Brain pericyte (primary cell): ENCODE data around the gene STK4.
"Not testable (repeated sequence)": the region's sequence is repeated elsewhere in the genome, so short reads cannot be mapped to it uniquely, and the experiment has no call there.

Experiments
- DNase-seq: peaks from one replicate; pipeline ENCODE4 v3.0.0-alpha.2; 2012; ENCODE audit warnings: low read depth, low spot score

Gene STK4

DNA sequence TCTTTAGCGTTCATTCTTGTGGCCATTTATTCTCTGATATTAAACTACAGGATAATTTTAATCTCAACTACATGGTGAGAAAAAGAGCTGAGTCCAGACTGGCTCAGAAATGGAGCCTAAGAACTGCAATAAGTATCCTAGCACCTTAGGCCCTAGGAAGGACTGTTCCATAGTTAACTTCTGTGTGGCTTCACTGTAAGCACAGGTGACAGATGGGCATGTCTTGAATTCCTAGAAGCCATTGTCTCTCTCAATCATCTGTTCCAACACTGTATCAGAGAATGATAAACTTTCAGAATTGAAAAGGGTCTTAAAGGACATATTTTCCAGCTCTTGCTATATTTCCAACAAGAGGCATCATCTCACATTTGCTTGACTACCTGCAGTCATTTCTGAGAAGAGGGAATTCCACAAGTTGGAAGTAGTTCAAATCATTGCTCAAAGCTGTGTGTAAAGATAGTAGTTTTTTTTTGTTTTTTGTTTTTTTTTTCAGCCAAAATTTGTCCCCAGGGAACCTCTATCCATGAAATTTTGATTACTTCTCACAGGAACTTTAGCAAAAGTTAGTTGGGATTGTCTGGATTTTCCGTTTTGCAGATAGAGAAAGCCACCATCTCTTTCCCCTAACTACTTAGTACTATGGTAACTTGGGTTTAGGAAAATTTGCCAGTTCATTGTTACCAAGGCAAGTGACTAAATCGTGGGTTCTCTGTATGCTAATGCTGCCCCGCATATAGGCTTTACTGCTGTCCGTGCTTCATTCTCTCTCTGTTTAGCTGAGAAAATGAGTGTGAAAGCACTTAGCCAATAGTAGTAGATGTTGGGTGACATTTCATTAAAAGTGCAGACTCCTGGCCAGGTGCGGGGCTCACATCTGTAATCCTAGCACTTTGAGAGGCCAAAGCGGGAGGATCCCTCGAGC is 87.4 kb downstream of the STK4 start:
- no peak for DNase-seq

DNA sequence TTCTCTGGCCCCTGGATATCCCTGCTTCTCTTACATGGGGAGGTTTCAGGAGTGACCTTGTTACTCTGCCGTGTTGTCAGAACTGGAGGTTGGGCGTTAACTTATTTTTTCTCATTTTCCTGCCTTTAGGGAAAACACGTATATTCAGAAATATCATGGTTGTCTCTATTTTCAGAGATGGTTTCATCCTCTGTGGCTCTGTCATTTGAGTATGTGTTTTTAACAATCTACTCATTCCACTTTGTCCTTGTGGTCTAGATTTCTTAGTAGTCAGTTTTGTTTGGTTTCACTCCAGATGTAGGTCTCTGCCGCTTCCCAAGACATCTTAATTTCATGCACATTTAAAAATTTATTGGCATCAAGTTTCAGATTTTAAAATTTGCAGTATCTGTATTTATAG is 88.7 kb downstream of the STK4 start:
- no peak for DNase-seq

DNA sequence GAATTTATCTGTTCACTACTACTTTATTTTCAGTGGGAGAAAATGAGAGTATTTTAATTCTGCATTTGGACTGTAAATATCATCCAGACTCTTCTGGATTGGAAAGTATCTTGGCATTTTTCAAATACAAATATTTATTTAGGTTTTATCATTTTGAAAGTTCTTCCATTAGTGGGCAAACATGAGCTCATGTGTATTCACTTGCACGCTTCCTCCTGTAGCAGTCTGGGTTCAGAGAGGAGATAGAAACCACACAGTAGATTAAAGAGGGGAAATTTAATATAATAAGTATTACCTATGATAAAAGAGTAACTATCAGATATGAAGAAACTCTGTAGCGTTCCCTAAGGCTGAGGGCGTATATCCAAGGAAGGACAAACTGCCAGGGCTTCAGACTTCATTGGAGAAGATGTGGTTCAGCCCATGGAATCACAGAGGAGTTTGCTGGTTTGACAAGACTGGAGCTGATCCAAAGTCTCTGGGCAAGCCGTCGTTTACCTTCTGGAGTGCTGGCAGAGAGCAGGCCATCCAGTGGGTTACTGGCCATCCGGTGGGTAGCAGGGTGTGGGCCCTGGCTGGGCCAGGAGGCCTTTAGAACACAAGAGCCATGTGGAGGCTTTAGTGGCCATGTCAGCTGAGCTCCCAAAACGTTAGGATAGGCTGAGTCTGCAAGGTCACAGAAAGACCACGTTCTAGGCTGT is 90.3 kb downstream of the STK4 start:
- no peak for DNase-seq

DNA sequence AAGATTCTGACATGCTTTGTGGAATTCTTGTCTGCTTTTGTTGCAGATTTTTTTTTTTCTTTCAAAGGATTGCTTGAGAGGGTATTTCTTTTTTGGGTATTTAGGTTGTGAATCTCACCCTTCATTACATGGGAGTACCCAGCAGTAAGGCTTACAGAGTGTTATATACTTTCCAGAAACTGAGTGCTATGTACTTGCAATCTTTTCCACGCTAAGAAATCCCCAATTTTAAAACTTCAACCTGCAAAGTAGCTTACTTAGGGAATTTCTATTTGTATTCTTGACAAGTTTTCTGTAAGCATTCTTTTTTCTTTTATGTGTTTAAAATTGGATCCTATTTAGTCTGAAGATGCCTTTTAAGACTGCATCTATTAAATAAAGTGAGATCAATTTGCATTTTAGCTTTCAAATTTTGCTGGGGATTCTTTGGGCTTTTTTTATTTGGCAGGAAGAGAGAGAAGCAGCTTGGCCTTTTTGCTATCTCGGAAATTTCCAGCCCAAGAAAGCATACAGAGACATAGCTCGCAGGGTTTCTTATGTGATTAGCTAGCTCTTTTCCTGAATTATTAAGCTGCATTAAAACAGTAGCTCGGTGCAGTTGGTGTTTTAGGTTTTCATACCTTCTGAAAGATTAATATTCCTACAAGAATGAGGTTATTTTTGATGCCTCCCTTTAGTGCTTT is 92.0 kb downstream of the STK4 start:
- no peak for DNase-seq

DNA sequence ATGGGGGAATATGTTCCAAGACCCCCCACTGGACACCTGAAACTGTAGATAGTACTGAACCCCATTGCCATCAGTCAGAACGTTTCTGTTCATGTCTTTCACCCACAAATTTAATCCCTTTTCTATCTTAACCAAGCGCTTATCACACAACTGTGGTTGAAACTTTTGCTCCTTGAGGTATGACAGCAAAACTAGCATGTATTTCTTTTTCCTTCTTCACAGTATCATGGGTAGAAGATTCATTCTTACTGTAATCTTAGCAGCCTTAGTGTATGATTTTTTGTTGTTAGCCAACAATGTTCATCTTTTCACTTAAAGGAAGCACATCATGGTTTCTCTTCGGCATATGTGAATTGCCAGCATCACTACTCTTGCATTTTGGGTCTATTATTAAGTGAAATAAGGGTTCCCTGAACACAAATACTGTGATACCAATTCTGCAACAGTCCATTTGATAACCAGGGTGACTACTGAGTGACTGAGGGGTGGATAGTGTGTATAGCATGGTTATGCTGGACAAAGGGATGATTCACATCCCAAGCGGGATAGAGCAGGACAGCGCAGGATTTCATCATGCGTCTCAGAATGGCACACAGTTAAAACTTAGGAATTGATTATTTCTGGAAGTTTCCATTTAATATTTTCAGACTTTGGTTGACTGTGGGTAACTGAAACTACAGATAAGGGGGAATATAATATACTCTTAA is 92.9 kb downstream of the STK4 start:
- no peak for DNase-seq

DNA sequence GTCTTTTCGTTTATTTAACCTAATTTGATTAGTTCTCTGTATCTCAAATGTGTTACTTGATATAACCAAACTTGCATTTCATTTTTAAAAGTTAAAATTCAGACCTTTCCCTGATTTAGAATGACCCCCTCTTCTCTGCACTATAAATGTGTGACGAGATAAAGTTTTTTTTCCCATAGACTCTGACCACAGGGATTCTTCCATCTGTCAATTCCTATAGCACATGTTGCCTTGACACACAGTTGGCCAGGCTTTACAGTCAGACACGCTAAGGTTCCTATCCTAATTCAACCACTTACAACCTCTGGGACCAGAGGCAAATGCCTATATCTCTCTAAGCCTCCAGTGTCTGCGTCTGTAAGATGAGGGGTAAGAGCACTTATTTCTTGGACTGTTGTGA is 94.0 kb downstream of the STK4 start:
- DNase-seq = no peak

DNA sequence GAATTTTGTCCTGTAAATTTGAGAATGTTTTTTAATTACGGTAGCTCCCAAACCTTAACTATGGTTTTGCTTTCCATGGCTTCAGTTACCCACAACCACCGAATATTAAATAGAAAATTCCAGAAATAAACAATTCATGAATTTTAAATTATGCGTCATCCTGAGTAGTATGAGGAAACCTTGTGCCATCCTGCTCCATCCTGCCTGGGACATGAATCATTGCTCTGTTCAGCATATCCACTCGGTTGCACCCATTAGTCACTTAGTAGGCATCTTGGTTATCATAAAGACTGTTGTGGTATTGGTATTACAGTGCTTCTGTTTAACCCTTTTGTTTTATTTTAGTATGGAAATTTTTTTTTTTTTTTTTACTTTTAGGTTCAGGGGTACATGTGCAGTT is 94.9 kb downstream of the STK4 start:
- DNase-seq = no peak

DNA sequence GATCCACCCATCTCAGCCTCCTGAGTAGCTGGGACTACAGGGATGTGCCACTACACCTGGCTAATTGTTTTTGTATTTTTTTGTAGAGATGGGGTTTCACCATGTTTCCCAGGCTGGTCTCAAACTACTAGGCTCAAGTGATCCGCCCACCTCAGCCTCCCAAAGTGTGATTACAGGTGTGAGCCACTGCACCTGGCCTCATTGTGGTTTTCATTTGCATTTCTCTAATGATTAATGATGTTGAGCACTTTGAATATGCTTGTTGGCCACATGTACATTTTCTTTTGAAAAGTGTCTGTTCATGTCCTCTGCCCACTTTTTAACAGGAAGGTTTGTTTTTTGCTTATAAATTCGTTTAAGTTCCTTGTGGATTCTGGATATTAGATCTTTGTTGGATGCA is 96.8 kb downstream of the STK4 start:
- DNase-seq = not testable (repeated sequence)

DNA sequence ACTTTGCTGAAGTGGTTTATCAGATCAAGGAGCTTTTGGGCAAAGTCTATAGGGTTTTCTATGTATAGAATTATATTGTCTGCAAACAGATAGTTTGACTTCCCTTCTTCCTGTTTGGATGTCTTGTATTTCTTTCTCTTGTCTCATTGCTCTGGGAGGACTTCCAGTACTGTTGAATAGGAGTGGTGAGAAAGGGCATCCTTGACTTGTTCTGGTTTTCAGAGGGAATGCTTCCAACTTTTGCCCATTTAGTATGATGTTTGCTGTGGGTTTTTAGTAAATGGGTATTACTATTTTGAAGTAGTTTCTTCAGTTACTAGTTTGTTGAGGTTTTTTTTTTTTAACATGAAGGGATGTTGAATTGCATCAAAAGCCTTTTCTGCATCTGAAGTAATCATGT is 98.5 kb downstream of the STK4 start:
- no peak for DNase-seq

DNA sequence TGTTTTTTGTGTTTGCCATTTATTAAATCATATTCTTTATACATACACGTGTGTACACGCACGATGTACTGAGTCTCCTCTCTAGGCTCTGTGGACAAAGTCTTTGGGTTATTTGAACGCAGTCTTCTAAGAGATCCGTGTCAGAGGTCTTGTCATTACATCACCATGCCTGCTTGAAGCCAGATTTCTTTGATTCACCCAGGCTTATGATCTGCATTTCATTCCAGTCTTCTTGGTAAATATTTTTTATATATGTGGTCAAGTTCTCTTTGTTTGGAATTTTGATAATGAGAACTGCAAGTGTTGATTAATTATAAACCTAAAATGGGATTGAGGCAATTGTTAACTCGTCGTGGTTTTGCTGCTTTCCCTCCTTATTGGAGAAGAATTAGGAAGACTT is 100.1 kb downstream of the STK4 start:
- no peak for DNase-seq

DNA sequence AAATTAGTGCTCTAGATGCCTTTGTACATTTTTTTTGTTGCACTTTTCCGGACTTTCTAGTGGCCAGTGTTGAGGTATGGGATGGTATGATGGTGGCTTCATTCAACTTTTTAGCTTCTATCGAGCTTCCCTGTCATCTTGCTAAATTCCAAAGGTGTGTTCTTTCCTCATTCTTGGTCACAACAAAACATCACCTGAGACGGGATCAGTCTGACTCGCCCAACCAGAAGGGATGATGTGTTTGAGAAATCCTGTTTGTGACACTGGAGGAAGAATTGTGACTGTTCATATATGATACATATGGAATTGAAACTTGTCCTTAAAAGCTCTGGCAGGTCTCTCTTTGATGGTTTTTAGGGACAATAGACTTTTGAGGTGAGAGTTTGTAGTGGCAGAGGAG is 100.8 kb downstream of the STK4 start:
- DNase-seq = no peak

DNA sequence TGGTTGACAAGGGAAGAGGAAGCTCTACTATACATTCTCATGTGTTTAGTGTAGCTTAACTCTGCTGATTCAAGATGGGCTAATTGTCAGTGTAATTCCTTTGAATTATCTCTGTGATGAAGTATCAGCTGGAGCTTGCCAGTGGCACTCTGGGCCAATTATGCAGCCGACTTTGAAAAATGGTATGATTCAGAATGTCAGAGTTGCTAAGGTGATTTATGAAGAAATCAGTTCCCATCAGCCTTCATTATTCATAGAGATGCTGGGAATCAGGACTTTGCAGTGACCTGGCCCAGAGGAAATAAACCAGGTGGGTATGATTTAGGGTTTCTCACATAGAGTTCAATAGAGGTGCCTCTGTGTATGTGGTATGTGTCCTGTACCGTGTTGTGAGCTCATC is 101.2 kb downstream of the STK4 start:
- no peak for DNase-seq

DNA sequence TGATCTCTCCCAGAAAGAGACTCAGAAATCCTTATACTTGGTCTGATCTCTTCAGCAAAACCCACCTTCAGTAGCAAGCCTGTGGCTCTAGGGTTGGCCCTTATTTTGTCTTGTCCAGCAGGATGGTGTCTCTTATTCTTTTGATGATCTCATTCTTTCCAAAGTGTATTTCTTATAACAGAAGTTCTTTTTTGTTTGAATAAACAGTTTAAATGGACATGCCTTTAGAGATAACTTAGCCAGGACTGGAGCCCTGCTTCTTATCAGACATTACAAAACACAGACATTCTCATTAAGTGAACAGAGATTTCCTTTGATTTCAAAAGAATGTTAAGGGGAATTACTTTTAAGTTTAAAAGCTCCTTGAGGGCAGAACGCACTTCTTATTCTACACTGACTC is 102.9 kb downstream of the STK4 start:
- DNase-seq = no peak

DNA sequence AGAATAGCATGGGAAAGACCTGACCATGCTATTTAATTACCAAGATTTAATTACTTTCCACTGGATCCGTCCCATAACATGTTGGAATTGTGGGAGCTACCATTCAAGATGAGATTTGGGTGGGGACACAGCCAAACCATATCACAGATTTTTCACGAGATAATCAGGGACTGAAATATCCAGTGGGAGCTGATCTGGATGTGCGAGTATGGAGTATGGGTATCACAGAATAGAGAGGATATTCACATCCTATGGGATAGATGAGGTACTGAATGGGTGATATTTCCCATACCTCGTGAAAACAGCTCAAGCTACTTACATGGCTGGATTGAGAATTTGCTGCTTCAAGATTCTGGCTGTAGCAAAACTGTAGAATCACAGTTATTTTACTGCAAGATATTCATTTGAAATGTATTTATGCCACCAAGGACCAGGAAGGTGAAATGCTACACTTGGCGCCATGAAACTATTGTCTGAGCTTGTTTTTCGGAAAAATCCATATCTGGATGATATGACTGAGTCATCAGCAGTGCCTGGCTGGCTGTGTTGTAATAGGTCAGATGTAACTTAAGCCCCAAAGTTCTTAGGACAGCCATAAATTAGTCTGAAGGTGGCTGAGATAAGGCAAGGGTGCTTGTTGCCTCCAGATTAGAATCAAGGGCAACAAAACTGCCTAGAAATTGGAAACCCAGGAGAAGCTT is 104.8 kb downstream of the STK4 start:
- no peak for DNase-seq

DNA sequence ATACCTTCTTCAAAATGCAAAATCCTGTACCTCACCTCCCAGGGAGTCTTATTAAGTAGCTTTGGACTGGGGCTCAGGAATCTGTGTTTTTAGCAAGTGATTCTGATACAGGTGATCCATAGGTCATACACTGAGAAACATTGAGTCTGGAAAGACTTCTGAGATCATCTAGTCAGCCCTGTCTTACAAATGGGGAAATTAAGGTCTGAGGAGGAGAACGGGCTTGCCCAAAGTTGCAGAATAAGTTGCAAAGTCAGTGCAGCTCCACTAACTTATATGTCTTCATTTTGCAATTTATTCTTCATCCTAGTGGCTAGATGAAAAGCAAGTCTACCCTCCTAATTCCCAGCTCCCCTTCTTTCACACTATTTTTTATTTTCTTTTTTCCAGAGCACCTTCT is 105.8 kb downstream of the STK4 start:
- no peak for DNase-seq

DNA sequence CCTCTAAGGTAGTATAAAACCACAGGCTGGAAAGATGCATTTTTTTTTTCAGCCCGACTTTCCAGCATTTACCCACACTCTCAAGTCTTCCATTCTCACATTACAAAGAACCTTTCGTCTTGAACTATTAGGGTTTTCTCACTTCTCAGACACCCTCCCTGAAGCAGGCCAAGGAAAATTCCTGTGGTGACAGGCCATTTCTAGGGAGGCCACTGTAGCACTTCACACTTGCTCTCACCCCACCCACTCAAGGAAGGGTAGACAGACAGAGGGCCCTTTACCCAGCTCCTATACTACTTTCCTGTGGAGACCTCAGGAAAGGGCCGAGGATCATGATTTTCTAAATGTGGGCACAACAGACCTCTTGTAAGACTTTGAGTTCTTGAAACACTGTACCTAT is 106.9 kb downstream of the STK4 start:
- no peak for DNase-seq

DNA sequence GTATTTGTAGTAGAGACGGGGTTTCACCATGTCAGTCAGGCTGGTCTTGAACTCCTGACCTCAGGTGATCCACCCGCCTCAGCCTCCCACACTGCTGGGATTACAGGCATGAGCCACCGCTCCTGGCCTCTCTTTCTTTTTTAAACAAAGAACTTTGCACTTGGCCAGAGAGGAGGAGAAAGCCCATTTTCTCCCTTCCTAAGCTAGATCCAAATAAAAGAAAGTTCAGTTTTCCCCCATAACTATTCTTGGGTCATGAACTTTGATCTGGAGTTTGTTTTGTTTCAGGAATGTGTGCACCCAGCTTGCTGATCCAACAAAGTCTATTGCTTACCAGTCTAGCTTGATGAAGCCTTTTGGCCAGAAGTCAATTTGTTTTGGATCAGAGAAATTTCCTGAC is 111.2 kb downstream of the STK4 start:
- DNase-seq = no peak

DNA sequence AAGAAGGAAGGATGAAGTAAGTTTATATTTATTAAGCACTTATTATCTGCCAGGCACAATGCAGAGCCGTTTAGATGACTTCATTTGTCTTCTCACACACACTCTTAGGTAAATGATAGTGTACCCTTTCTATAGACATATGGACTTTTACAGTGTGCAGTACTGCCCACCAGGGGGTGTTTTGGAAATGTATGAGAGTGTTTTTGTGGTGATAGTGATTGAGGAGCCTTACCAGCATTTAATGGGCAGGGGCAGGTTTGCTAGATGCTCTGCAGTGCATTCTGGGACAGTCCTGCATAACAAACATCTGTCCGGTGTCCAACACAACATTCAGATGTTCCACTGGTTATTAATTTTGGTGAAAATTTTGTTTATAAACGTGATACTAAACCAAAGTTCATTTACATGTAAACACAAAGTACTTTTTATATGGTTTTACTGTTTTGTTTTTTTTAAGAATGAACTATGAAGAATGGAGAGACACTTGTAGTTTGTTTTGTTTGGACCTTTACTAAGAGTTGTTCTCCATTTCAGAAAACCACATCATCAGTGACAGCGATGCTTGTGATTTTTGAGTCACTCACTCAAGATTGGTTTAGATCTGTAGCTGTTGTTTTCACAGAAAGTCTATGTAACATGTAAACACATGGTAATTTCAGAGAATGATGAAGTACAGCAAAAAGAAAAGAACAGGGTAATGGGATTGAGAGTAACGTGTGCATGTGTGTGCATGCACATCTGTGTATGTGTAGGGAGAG is 114.7 kb downstream of the STK4 start:
- DNase-seq = no peak

DNA sequence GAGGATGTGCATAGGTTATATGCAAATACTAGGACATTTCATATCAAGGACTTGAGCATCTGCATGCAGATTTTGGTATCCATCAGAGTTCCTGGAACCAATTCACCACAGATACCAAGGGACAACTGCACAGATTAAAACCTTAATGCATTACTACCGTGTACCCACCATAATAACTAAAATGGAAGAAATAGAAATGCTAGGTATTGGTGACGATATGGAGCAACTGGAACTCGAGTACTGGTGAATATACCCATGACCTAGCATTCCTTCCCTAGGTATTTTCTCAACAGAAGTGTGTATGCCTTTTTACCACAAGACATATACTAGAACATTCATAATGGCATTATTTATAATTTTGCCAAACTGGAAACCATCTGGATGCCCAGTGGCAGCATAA is 116.2 kb downstream of the STK4 start:
- DNase-seq = no peak

DNA sequence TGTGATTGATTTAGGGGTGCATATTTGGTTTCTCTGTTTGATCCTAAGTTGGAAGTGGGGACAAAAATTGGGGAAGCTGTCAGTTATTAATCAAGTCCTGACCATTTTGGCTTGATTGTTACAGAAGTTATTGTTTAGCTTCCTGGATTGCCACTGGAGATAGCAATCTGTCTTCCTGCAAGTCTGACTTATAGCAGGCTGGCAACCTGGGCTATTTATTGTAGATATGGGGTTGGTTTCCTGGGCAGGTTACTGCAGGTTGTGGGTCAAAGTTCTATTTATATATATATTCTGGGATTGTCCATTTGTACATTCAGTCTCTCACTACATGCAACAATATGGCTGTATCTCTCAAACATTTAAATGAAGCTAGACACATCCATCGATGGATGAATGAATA is 116.8 kb downstream of the STK4 start:
- DNase-seq = no peak

DNA sequence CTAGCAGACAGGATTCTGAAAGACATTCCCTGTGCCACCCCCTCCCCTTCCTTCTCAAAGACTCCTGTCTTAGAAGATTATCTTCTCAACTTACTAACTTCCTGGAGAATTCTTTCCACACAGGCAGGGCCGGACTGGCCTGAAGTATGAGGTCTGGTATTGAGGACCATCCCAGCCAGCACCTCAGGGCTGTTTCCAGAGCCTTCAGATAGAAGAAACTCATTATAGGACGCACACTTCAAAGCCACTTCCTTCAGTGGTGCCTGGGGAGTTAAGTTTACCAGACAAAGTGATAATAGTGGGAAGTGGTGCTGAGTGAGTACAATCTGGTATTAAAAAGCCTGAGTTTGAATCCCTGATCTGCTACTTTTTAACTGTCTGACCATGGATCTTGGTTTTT is 119.0 kb downstream of the STK4 start:
- DNase-seq = no peak
